Cortex of kidney (tissue), 1 donor: ENCODE data around the gene PACC1.
"Not testable (repeated sequence)": the region's sequence is repeated elsewhere in the genome, so short reads cannot be mapped to it uniquely, and the experiment has no call there.

ENCODE experiments used
- DNase-seq: peaks from one replicate; lab custom pipeline; 2025; lab: John Stamatoyannopoulos, UW

The PACC1 gene

DNA sequence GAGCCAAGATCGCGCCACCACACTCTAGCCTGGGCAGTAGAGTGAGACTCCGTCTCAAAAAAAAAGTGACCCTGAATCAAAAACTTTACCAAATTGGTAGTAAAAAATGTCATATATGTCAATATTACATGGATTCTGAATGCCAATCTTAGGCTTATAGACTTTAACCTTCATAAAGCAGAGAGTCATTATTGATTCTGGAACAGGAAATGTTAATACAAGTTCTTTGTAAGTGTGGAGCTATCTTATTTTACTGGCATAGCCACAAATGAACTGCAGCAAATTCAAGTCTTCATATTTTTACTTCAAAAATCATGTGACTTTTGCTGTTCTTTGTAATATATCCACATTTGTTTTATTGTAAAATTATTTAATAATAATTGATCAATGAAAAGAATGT, 88.1 kb downstream of the PACC1 start:
- DNase-seq = no peak

DNA sequence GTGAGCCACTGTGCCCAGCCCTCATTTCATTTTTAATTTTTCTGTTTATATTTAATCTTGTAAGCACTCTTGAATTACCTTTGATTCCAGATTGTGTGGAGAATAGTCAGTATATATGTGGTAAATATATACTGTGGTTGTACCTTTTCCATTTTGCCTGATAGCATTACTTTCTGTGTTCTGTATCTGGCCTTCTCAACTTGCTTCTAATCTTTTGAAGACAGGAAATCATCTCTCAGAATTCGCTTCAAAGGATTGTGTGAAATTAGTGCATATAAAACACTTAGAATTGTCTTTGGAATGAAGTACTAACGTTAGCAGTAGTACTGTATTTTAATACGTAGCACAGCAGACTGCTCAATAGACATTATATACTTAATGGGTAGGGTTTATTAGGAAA, 91.6 kb downstream of the PACC1 start:
- DNase-seq = no peak

- not testable (repeated sequence) for DNase-seq
Measured at GRCh38 chr1:212321031-212321430, 93.7 kb downstream of the PACC1 start.

DNA sequence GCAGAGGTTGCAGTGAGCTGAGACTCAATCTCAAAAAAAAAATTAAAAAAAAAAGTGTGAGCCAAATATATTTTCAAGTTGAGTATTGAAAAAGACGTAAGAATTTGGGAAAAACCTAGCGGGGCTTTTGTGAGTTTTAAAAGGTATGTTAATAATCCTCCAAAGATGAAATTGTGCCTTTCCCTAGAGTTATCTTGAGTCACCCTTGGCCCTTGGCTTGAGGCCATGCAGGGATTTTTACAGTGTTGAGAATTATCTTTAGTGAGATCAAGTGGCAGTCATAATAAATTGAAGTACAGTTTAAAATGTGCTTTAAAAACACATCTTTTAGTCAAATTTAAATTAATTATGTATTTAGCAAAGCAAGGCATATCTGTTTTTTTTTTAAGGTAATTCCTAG, 96.8 kb downstream of the PACC1 start:
- DNase-seq = no peak

- no peak for DNase-seq
Measured at GRCh38 chr1:212315907-212316306, 98.8 kb downstream of the PACC1 start.

- DNase-seq = no peak
Measured at GRCh38 chr1:212315184-212315583, 99.5 kb downstream of the PACC1 start.
